Lung (tissue), 12 donors: ENCODE data around the gene SH3GL1. TPM values are rescaled to one million over a fixed set of nuclear protein-coding genes. Genes with fewer than 3 reads are reported as not detected.
A peak's percentile ranks its signal among the peaks of the same experiment; 100 is the strongest.

Experiments used
- ATAC-seq: fragments of 200-7000 bp; cut with Tn5 transposase; one replicate; pipeline ENCODE4 v1.9.1; 2020; ENCODE audit warnings: moderate number of reproducible peaks; ENCODE audit not compliant: insufficient read depth, low FRiP score
- DNase-seq, 3 donors: peaks; one replicate each; pipeline ENCODE4 v3.0.0-alpha.2; 2013 to 2017
- H3K27ac ChIP-seq, 2 donors: one replicate each; pipeline ENCODE4 v1.5.1; 2013; ENCODE audit warnings: mild to moderate bottlenecking in 2 of 2, moderate library complexity in 2 of 2, control low read depth in 1 of 2, inconsistent platforms in 1 of 2, low read depth in 1 of 2, low read length in 1 of 2
- H3K27me3 ChIP-seq, 3 donors: one replicate each; pipeline ENCODE4 v1.5.1; 2013; ENCODE audit warnings: low read length in 2 of 3; ENCODE audit not compliant: control insufficient read depth in 3 of 3, insufficient read depth in 3 of 3
- H3K36me3 ChIP-seq, 4 donors: one replicate each; pipeline ENCODE4 v1.5.1; 2013; ENCODE audit warnings: low read length in 4 of 4, mild to moderate bottlenecking in 1 of 4, moderate library complexity in 1 of 4; ENCODE audit not compliant: control insufficient read depth in 4 of 4, insufficient read depth in 4 of 4
- H3K4me1 ChIP-seq, 5 donors: one replicate each; pipeline ENCODE4 v1.5.1; 2013; ENCODE audit warnings: low read length in 5 of 5, mild to moderate bottlenecking in 2 of 5, moderate library complexity in 1 of 5; ENCODE audit not compliant: control insufficient read depth in 5 of 5, insufficient read depth in 5 of 5
- H3K4me3 ChIP-seq: one replicate; pipeline ENCODE4 v1.5.1; 2013; ENCODE audit warnings: mild to moderate bottlenecking, control low read depth, moderate library complexity
- H3K9ac ChIP-seq, 2 donors: one replicate each; pipeline ENCODE4 v1.5.1; 2013; ENCODE audit warnings: low read length in 2 of 2, control low read depth in 1 of 2; ENCODE audit not compliant: insufficient read depth in 1 of 2
- H3K9me3 ChIP-seq, 4 donors: one replicate each; pipeline ENCODE4 v1.5.1; 2013; ENCODE audit warnings: low read length in 3 of 4, mild to moderate bottlenecking in 1 of 4, moderate library complexity in 1 of 4; ENCODE audit not compliant: control insufficient read depth in 4 of 4, insufficient read depth in 3 of 4
- WGBS, 2 donors: extraction: QIAGEN DNeasy Blood & Tissue Kit; methylation state at CpG; one replicate each; pipeline ENCODE4 v1.1.7; 2013; 5-methylcytosine and 5-hydroxymethylcytosine counted together
- polyA plus RNA-seq, 2 donors: library from polyadenylated mRNA; stranded (reverse); fragments of 200-250 nt; gene quantifications; one replicate each; pipeline ENCODE4 v1.2.1, GENCODE V29; 2013
- total RNA-seq, 2 donors: library from RNA; depleted of rRNA in 1 of 2; stranded (reverse); fragments of >200 nt in 1 of 2; gene quantifications; one replicate each; pipeline ENCODE4 v1.2.1, GENCODE V29; 2014 to 2021
- TF ChIP-seq, protein P1 (sequence below): IDR thresholded peaks from 2 replicates; pipeline ENCODE4 v1.5.1; 2012; ENCODE audit warnings: mild to moderate bottlenecking; ENCODE audit errors: control extremely low read depth, extremely low read depth
- donor health status: control.
- donor health status: control.
- donor health status: Bipolar disorder and iron deficiency.
- donor health status: healthy.
- donor health status: DM: yes; HTN: yes; CAD: no.

The SH3GL1 gene
- total and polyA plus RNA-seq, 4 donors = 30.6 to 68.6 (median 59.2) TPM

GRCh38 chr19:4376671-4376990 lies 23.7 kb downstream of the SH3GL1 start:
- H3K9ac ChIP-seq = peak overlapping the region in 1 of 2 donors; percentile 62
- H3K36me3 ChIP-seq = peaks cover 0 to 7% (median 2%) of the 10 kb centered on the region in 4 donors
- no peak overlapping the region for H3K4me3 ChIP-seq
- H3K27ac ChIP-seq = peak overlapping the region in 1 of 2 donors; percentile 92
- H3K27me3 ChIP-seq = no peaks in the 10 kb centered on the region
- peaks cover 16 to 74% (median 54%) of the 10 kb centered on the region in 5 donors for H3K4me1 ChIP-seq
- no peak for ATAC-seq
- DNase-seq = no peak
- 73 to 76% methylated on average over 10 of the region's 10 CpGs for WGBS, 2 donors
- no peaks in the 10 kb centered on the region for H3K9me3 ChIP-seq
- TF ChIP-seq, protein P1, sequence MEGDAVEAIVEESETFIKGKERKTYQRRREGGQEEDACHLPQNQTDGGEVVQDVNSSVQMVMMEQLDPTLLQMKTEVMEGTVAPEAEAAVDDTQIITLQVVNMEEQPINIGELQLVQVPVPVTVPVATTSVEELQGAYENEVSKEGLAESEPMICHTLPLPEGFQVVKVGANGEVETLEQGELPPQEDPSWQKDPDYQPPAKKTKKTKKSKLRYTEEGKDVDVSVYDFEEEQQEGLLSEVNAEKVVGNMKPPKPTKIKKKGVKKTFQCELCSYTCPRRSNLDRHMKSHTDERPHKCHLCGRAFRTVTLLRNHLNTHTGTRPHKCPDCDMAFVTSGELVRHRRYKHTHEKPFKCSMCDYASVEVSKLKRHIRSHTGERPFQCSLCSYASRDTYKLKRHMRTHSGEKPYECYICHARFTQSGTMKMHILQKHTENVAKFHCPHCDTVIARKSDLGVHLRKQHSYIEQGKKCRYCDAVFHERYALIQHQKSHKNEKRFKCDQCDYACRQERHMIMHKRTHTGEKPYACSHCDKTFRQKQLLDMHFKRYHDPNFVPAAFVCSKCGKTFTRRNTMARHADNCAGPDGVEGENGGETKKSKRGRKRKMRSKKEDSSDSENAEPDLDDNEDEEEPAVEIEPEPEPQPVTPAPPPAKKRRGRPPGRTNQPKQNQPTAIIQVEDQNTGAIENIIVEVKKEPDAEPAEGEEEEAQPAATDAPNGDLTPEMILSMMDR = no peak

GRCh38 chr19:4376028-4376670 lies 24.2 kb downstream of the SH3GL1 start:
- DNase-seq (no peak), ATAC-seq (no peak)
- peak overlapping the region in 1 of 2 donors; percentile 92 for H3K27ac ChIP-seq
- 65 to 74% methylated on average over 16 of the region's 16 CpGs for WGBS, 2 donors
- peaks cover 16 to 74% (median 54%) of the 10 kb centered on the region in 5 donors for H3K4me1 ChIP-seq
- H3K27me3 ChIP-seq = no peaks in the 10 kb centered on the region
- H3K4me3 ChIP-seq = no peak overlapping the region
- H3K9ac ChIP-seq = peak overlapping the region in 1 of 2 donors; percentile 62
- peaks cover 0 to 8% (median 3%) of the 10 kb centered on the region in 4 donors for H3K36me3 ChIP-seq
- TF ChIP-seq, protein P1 = no peak
- no peaks in the 10 kb centered on the region for H3K9me3 ChIP-seq

DNA sequence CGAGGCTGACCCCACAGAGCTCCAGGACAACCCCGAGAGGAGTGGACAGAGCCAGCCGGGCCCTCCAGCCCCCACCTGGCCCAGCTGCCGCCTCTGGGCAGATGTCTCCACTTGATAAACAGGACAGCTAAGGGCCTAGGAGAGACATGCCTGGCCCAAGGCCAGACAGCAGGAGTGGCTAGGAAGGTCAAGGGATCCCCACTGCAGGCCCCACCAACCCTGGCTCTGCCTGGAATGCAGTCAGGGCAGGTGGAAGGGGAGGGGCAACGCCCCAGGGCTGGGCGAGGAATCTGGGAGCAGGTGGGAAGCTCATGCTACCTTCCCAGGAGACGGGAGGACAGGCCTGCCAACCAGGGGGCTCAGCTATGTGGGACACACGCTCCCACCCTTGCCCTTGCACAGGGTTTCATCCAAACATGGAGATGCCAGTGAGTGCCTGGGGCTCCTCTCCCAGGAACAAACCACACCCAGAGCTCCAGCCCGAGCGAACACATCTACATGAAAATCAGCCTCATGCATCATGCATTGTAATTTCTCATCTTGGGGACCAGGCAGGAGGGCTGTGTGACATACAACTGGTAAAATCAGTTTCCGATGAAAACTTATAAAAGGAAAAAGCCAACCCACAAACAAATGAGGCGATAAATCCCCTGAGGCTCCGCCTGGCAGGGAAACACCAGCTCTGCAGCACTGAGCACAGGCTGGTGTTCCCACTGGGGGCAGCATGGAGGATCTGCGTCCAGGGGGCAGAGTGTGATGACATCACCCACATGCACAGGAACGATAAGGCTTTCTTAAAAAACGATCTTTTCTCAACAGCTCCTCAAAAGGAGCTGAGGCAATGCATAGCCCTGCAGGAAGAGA lies 25.0 kb downstream of the SH3GL1 start:
- Histone ChIP-seq H3K4me1 (peaks cover 16 to 74% (median 54%) of the 10 kb centered on the region in 5 donors), H3K36me3 (peaks cover 0 to 11% (median 5%) of the 10 kb centered on the region in 4 donors), H3K9me3 (no peaks in the 10 kb centered on the region), H3K27me3 (no peaks in the 10 kb centered on the region), H3K9ac (peak overlapping the region in 1 of 2 donors; percentile 62), H3K27ac (peak overlapping the region; percentile 52 to 92), H3K4me3 (no peak overlapping the region)
- DNase-seq (peak; percentile 67 to 81 (median 76)), ATAC-seq (no peak)
- TF ChIP-seq, protein P1 = no peak
- 53 to 55% methylated on average over 16 of the region's 16 CpGs for WGBS, 2 donors
